ENCODE results near the gene CAMTA1.
A peak's percentile ranks its signal among the peaks of the same experiment; 100 is the strongest.

CAMTA1 gene

GRCh38 chr1:7638078-7638477, 852.8 kb downstream of the CAMTA1 start:
- DNase-seq (ENCODE audit: low spot score) = no peak

DNA sequence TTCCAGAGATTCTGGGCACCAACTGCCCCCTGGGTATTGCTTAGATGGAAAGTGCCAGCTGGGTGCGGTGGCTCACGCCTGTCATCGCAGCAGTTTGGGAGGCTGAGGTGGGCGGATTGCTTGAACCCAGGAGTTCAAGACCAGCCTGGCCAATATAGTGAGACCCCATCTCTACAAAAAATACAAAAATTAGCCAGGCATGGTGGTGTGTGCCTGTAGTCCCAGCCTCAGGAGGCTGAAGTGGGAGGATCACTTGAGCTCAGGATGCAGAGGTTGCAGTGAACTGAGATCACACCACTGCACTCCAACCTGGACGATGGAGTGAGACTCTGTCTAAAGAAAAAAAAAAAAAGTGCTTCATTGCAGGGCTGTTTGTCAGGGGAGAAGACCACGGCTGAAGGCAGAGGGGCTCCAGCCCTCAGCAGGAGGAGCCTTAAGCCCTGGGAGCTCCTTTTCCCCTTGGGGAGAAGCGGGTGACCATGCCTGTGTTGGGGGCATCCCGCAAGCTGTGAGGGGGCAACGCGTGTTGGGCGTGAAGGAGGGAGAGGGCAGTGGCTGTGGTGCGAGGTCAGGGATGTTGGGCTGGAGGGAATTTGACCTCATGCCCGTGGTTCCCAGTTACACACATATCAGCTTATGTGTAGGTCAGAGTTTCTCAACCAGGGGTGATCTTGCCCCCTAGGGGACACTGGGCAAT, 854.3 kb downstream of the CAMTA1 start:
- no peak for DNase-seq (ENCODE audit: low spot score)

- DNase-seq (ENCODE audit: low spot score) = no peak
Observed at GRCh38 chr1:7640350-7640749, 855.1 kb downstream of the CAMTA1 start.

DNA sequence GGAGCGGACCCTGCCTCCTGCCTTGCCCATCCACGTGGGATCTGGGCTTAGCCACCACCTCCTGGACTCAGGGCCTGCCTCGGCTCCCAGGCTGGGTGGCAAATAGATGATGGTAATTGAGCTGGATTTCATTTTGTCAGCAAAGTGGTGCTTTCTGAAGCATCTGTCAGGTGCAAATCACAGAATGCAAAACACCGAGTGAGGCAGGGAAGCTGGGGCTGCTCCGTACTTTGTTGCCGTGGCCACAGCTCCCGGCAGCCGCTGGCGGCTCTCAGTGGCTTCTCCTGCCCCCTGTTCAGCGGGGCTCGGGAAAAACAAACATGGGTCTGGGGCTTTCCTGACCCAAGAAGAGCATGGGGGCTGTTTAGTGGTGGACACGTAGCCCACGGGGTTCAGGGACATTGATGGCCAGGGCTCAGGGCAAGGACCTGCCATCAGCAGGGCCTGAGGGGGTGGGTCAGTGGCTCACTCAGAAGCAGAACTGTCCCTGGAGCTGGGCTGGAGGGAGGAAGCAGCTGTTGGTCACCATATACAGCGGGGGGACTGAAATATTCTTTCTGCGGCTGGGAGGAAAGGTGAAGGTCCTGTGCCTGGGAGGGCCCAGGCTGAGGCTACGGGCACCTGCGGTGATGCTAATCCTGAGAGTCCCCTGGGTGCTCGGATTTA, 855.8 kb downstream of the CAMTA1 start:
- DNase-seq (ENCODE audit: low spot score) = no peak

DNA sequence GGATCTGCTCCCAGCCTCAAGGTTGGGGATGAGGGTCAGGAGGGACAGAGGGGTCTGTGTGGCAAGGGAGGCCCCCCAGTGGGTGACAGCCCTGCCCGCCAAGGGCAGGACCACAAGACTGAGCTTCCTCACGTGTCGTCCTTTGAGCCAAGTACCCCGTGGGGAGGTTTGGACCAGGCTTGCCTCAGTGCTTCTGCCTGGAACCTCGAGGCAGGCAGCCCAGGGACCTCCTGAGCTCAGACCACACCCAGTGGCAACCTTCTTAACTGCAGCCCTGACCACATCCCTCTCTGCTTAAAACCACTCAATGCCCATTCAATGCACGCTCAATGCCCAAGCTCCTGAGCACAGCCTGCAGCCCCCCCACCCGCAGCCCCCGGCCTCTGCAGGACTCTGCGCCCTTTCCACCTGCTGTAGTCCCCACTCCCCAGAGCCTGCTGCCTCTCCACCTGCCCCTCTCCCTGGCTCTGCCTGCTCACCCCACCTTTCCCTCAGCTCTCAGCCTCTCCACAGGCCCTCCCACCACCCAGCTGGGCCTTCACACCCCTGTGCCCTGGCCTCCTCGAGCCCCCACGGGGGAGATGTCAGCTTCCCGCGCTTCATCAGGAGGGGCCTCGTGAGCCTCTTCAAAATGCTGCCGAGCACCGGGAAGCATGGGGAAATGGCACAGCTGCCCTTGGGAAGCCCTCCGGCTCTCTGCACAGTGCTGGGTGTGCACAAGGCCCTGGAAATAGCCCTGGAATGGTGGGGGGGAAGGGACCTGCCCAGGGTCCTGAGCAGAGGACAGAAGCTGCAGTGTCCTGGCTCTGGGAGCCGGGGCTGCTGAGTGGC, 856.5 kb downstream of the CAMTA1 start:
- no peak for DNase-seq (ENCODE audit: low spot score)

DNA sequence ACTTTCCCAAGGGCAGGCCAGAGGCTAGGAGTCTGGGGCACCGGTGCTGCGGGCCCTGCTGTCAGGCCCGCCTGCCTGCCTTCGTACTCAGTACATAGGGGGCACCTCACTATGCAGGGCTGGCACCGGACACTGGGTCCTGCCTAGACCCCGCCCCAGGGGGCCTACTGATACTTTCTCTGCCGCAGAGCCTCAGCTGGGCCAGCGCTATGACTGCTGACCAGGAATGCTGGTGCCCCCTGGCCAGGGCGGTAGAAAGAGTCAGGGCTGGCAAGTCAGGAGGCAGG, 857.1 kb downstream of the CAMTA1 start:
- DNase-seq (ENCODE audit: low spot score) = no peak

DNA sequence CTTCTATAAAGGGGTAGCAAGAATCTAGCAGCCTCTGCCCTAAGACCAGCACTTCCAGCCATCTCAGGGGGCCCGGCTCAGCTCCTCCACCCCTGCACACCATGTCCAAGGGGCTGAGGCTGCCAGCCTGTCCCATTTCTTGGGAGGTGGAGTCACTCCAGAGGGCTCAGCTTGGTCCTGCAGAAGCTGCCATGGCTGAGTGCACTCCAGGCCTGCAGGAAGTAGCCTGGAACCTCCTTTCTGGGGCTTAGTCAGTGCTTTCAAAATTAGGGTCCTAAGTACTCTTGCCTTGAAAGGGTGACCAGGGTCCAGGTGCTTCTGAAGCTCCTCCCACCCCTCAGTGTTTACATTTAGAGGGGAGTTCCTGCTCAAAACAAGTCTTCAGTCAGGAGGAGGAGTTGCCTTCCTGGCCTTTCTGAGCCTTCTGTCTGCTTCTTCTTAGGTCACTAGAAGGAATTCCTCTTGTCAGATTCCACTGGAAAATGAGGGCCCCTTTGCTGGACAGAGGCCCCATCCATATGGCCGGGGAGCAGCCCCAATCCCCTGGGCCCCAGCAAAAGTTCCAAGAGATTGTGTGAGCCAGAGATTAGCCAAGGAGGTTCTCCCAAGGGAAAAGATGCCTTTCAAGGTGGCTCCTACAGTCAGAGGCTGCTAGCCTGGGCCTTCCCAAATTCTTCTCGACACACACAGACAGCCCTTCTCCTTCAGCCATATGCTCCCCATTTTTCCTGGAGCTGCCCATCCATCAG, 857.7 kb downstream of the CAMTA1 start:
- no peak for DNase-seq (ENCODE audit: low spot score)

DNA sequence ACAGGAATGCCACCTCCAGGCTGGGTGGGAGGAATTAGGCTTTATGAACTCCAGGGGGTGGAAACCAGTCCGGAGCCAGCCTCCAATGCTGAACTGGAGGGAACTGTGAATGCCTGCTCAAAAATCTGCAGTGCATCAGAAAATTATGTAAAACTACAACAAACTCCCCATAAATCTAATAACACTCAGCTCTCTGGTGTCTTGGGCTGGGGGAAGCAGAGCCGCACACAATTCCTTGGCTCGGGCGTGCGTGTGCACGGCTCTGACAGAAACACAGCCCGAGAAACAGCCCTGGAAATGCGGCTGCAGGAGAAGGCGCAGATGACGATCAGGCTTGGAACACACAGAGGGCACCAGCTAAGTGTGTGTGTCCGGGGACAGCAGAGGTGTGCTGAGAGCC, 858.3 kb downstream of the CAMTA1 start:
- DNase-seq (ENCODE audit: low spot score) = no peak

DNA sequence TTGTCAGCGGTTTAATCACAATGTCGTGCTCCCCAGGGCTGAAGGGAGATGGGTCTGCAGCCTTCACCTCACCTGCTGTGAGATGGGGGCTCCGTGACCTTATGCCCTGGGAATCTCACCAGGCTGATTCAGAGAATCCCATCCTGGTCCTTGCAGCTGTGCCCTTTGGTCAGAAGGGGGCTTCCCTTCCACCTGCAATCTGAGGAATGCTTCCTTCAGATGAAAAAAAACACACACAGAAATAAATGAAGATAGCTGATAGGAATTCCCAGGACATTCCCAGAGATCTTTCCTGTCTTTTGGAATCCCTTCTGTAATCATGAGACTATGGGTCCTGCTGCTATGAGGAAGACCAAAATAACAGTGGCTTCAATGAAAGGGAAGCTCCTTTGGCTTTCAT, 858.8 kb downstream of the CAMTA1 start:
- no peak for DNase-seq (ENCODE audit: low spot score)

DNA sequence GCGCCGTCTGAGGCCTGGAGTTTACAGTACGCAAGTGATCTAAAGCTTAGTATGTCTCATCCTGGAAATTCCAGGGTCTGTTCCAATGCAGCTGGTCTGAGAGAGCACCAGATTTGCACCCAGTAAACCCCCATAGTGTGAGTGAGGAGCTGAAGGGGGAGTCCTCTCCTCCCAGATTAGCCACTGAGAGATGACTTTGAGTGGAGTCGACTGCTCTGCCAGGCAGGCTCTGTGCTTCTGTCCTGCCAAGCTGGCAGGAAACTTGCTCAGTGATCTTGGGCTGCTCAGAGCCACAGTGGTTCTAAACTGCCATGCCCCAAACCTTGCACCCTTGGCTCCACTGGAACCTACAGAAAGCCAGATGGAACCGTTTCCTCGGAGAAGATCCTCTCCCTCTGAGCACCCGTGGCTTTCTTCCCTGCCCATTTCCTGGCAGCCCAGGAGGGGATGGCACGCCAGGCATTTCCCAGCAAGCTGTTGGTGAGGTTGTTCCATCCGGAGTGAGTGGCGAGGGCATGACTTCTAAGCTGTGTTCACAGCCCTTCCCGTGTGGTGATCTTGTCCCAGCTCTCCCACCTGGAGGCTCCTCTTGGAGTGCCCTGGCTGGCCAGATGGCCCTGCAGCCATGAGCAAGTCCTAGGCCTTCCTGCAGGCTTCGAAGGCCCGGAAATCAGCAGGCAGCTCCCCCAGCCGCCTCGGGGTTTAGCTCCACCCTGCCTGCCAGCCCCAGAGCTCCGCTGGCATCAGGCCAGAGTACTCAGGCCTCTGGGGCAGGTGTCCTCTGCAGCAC, 859.9 kb downstream of the CAMTA1 start:
- no peak for DNase-seq (ENCODE audit: low spot score)

GRCh38 chr1:7645751-7646048, 860.4 kb downstream of the CAMTA1 start:
- DNase-seq (ENCODE audit: low spot score) = no peak

DNA sequence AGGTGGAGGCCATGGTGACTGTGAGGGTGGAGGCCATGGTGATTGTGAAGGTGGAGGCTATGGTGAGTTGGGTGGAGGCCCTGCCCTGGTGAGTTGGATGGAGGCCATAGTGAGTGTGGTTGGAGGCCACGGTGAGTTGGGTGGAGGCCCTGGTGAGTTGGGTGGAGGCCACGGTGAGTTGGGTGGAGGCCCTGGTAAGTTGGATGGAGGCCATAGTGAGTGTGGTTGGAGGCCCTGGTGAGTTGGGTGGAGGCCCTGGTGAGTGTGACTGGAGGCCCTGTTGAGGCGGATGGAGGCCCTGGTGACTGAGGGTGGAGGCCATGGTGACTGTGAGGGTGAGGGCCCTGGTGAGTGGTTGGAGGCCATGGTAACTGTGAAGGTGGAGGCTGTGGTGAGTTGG, 860.9 kb downstream of the CAMTA1 start:
- DNase-seq (ENCODE audit: low spot score) = no peak

DNA sequence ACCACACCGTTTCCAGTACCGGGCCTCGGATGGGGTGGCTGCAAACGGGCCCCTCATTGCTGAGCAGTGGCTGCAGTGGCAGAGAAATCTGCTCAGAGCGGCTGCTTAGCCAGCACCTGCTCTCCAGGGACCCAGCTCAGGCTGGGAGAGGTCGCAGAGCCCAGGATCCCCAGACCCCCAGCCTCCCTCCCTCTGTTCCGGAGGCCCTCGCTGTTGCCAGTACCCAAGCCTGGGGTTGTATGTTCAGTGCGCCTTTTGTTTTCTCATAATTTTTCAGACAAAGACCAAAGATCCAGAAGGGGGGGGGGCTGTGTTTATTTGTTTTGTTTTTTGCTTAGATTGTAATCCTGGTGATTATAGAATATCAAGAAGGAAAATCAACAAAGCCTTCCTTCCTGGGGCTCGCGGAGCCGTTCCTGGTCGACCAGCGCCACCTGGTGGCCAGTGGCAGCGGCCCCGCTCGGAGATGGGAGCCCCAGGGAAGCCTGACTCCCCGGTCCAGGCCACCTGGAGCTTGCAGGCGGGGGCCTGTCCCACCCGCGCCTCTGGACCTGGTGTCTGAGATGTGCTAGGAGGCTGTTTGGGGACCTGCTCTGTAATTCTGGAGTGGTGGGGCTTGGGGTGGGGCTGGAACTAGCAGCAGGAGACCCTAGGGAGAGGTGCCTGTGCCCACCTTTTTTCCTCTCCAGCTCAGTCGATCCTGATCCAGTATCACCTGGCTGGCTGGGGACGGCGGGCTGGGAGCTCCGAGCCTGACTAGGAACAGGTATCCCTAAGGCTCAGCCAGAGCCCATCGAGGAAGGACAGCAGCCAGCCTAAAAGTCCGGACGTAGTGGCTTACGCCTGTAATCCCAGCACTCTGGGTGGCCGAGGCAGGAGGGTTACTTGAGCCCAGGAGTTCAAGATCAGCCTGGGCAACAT, 862.0 kb downstream of the CAMTA1 start:
- DNase-seq (ENCODE audit: low spot score) = peak; percentile 81

GRCh38 chr1:7648761-7649384, 863.6 kb downstream of the CAMTA1 start:
- no peak for DNase-seq (ENCODE audit: low spot score)

DNA sequence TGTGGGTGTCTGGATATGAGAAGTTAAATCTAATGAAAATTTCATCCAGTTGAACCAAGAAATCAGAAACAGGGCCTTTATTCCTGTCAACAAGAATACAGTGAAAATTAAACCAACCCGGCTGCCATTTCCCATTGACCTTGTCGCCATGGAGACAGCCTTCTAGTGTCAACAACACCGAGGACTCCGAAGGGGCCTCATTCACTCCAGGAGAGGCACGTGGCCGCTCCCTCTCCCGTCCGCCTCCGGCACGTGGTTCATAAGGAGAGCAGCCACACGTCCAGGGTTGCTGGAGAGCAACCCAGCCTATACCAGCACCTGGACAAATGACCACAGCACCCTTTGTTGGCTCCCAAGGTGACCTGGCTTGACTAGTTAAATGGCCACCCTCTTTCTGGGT, 865.5 kb downstream of the CAMTA1 start:
- no peak for DNase-seq (ENCODE audit: low spot score)

DNA sequence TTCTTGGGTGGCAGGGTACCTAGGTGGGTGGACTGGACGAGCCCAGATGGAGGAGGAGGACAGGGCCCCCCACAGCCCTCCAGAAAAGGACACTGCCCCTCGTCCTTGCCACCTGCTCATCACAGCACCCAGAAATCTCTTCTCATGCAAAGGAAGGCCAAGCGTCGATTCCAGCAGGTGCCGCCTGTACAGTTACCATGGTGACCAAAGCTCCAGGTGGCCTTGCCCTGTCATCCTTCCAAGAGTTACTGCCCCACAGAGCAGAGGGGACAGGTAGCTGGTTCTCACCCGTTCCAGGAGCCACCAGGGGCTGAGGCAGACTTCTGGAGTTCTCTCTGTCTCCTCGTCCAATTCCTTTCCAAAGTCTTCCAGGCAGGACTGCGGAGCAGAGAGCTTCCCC, 865.9 kb downstream of the CAMTA1 start:
- no peak for DNase-seq (ENCODE audit: low spot score)

- no peak for DNase-seq (ENCODE audit: low spot score)
Observed at GRCh38 chr1:7652061-7652460, 866.8 kb downstream of the CAMTA1 start.

- DNase-seq (ENCODE audit: low spot score) = no peak
Observed at GRCh38 chr1:7652515-7653098, 867.4 kb downstream of the CAMTA1 start.

GRCh38 chr1:7654725-7655124, 869.5 kb downstream of the CAMTA1 start:
- DNase-seq (ENCODE audit: low spot score) = no peak

- no peak for DNase-seq (ENCODE audit: low spot score)
Observed at GRCh38 chr1:7655354-7655753, 870.1 kb downstream of the CAMTA1 start.

Data from left forelimb (tissue), 1 donor.